HEK293T (cell line): ENCODE results near the gene C5AR2.

Source experiments
- ARNT ChIP-seq: fragments of 450-650 bp; IDR thresholded peaks from 2 replicates; pipeline ENCODE4 v1.6.1; 2017; ENCODE audit warnings: mild to moderate bottlenecking
- BHLHE40 ChIP-seq: fragments of 450-650 bp; IDR thresholded peaks from 2 replicates; pipeline ENCODE4 v1.6.1; 2016; ENCODE audit warnings: mild to moderate bottlenecking, moderate library complexity, borderline replicate concordance
- CTBP1 ChIP-seq: fragments of 450-650 bp; IDR thresholded peaks from 2 replicates; pipeline ENCODE4 v1.6.1; 2016; ENCODE audit warnings: borderline replicate concordance
- FOXM1 ChIP-seq: fragments of 450-650 bp; IDR thresholded peaks from 2 replicates; pipeline ENCODE4 v1.6.1; 2017; ENCODE audit warnings: mild to moderate bottlenecking, borderline replicate concordance
- HDGF ChIP-seq: fragments of 450-650 bp; IDR thresholded peaks from 2 replicates; pipeline ENCODE4 v1.6.1; 2017; ENCODE audit warnings: antibody characterized with exemption, borderline replicate concordance
- NFRKB ChIP-seq: fragments of 450-650 bp; IDR thresholded peaks from 2 replicates; pipeline ENCODE4 v1.6.1; 2016; ENCODE audit warnings: mild to moderate bottlenecking, moderate library complexity
- SP1 ChIP-seq: fragments of 450-650 bp; IDR thresholded peaks from 2 replicates; pipeline ENCODE4 v1.6.1; 2017
- SUZ12 ChIP-seq: fragments of 450-650 bp; IDR thresholded peaks from 2 replicates; pipeline ENCODE4 v1.6.1; 2016; ENCODE audit warnings: mild to moderate bottlenecking
- ZNF384 ChIP-seq: fragments of 450-650 bp; IDR thresholded peaks from 2 replicates; pipeline ENCODE4 v1.6.1; 2016
- TF ChIP-seq, protein P1 (sequence below): fragments of 450-650 bp; IDR thresholded peaks from 2 replicates; pipeline ENCODE4 v1.6.1; 2016

DNA sequence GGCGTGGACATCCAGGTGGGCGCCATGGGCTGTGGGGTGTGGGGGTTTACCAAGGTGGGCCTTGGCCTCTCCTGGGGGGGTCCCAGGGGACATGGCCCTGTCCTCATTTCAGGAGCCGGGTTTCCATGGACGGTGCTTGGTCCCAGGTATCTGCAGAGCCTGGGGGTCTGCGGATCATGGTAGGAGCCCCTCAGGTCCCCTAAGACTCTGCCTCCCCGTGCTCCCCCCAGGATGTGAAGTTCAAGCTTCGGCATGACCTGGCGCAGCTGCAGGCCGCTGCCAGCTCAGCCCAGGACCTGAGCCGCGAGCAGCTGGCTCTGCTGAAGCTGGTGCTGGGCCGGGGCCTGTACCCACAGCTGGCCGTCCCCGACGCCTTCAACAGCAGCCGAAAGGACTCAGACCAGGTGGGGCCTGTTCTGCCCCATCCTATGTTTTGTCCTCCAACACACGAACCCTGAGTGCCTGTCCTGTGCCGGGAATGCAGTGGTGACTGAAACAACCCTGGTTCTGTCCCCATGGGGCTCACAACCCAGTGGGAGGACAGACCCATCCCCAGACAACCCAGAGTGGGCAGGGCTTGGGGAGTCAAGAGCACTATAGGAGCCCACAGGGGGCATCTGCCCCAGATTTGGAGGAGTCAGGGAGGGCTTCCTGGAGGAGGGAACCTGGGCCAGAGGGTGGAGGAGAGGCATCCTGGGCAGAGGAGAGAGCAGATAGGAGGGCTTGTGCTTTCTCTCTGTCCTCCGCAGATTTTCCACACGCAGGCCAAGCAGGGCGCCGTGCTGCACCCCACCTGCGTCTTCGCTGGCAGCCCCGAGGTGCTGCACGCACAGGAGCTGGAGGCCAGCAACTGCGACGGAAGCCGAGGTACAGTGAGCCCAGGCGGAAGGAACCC, 44.0 kb downstream of the C5AR2 start:
- TF ChIP-seq SP1 (no peak), ARNT (no peak), HDGF (no peak), NFRKB (no peak), FOXM1 (no peak), BHLHE40 (no peak), SUZ12 (no peak), CTBP1 (no peak), ZNF384 (no peak)
- TF ChIP-seq, protein P1, sequence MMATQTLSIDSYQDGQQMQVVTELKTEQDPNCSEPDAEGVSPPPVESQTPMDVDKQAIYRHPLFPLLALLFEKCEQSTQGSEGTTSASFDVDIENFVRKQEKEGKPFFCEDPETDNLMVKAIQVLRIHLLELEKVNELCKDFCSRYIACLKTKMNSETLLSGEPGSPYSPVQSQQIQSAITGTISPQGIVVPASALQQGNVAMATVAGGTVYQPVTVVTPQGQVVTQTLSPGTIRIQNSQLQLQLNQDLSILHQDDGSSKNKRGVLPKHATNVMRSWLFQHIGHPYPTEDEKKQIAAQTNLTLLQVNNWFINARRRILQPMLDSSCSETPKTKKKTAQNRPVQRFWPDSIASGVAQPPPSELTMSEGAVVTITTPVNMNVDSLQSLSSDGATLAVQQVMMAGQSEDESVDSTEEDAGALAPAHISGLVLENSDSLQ, result no peak
